ENCODE measurements around the gene TCIRG1. TPM values are rescaled to one million over a fixed set of nuclear protein-coding genes. Genes with fewer than 3 reads are reported as not detected.

Gene TCIRG1
- total RNA-seq, 1 experiment from 2014 or later, result 51.1 TPM

GRCh38 chr11:68067991-68068390, 29.2 kb downstream of the TCIRG1 start:
- H3K27me3 Mint-ChIP-seq (ENCODE audit: low read depth), result no peaks in the 10 kb centered on the region
- H3K9me3 Mint-ChIP-seq, result no peaks in the 10 kb centered on the region
- no peak overlapping the region for H3K27ac Mint-ChIP-seq
- H3K4me1 Mint-ChIP-seq, result no peaks in the 10 kb centered on the region
- ChIA-PET CTCF (no interaction called here), POLR2A (no interaction called here)
- no peak overlapping the region for H3K4me3 Mint-ChIP-seq
- DNase-seq (ENCODE audit: low spot score) (no peak), ATAC-seq (no peak)
- TF ChIP-seq CTCF (IDR thresholded peaks at IDR 0.05) (no peak), ZNF532 (CRISPR knock-in tag; IDR thresholded peaks at IDR 0.05; ENCODE audit: borderline replicate concordance) (no peak), MXD4 (CRISPR knock-in tag; IDR thresholded peaks at IDR 0.05; ENCODE audit: borderline replicate concordance) (no peak), MAX (CRISPR knock-in tag; IDR thresholded peaks at IDR 0.05) (no peak)
- peaks cover 82% of the 10 kb centered on the region for H3K36me3 Mint-ChIP-seq

DNA sequence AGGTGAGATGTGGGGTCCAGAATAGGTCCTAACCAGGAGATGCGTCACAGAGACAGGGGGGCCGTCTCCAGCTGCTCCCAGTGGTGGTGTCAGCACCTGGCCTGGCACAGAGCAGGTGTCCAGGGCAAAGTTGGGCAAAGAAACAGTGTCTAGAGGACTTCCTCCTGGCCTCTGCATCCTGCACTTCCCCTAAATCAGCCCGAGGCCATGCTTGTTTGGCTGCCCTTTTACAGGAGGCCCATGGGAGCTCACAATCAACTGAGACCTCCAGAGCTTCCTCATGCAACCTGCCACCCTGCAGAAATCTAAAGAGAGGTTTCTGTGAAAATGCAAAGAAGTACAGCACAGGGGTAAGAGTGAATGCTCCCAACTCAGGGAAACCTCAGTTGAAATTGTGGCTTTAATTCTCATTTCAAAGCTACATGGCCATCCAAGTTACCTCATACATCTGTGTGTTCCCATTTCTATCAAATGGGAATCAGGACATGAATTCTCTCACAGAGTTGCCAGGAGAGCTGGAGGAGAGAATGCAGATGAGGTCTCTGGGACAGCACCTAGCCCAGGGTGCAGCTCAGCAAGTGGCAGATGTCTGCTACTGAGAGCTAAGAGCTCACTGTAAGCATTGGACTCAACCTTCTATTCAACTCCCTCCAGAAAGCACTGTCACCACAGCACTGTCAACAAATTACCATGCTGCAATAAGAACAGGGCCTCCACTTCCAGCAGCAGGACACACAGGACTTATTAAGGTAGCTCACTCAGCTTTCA, 32.6 kb downstream of the TCIRG1 start:
- Mint-ChIP-seq H3K4me3 (no peak overlapping the region), H3K27me3 (ENCODE audit: low read depth) (no peaks in the 10 kb centered on the region), H3K27ac (no peak overlapping the region), H3K4me1 (no peaks in the 10 kb centered on the region), H3K36me3 (peaks cover 69% of the 10 kb centered on the region), H3K9me3 (no peaks in the 10 kb centered on the region)
- ChIA-PET CTCF (no interaction called here), POLR2A (no interaction called here)
- TF ChIP-seq, protein P1, sequence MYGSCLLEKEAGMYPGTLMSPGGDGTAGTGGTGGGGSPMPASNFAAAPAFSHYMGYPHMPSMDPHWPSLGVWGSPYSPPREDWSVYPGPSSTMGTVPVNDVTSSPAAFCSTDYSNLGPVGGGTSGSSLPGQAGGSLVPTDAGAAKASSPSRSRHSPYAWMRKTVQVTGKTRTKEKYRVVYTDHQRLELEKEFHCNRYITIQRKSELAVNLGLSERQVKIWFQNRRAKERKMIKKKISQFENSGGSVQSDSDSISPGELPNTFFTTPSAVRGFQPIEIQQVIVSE (CRISPR knock-in tag; IDR thresholded peaks at IDR 0.05; ENCODE audit: borderline replicate concordance), result no peak
- no peak for TF ChIP-seq USF2 (CRISPR knock-in tag; IDR thresholded peaks at IDR 0.05)
- TF ChIP-seq SOX15 (CRISPR knock-in tag; IDR thresholded peaks at IDR 0.05), result no peak
- no peak for TF ChIP-seq ZNF219 (CRISPR knock-in tag; IDR thresholded peaks at IDR 0.05; ENCODE audit: borderline replicate concordance)
- ATAC-seq (no peak), DNase-seq (ENCODE audit: low spot score) (no peak)

- POLR2A ChIA-PET, result no interaction called here
- Mint-ChIP-seq H3K4me1 (peaks cover 3% of the 10 kb centered on the region; the same call in 1 of the 2 replicates), H3K9me3 (no peaks in the 10 kb centered on the region), H3K36me3 (peaks cover 45% of the 10 kb centered on the region), H3K4me3 (no peak overlapping the region), H3K27me3 (ENCODE audit: low read depth) (no peaks in the 10 kb centered on the region), H3K27ac (no peak overlapping the region)
- ATAC-seq (no peak), DNase-seq (ENCODE audit: low spot score) (no peak)
- CTCF ChIA-PET, result no interaction called here
- TF ChIP-seq NFYB (CRISPR knock-in tag; conservative IDR thresholded peaks at IDR 0.05; ENCODE audit: low read depth) (no peak), MLX (CRISPR knock-in tag; IDR thresholded peaks at IDR 0.05) (no peak), ZSCAN18 (CRISPR knock-in tag; IDR thresholded peaks at IDR 0.05) (no peak), GTF2I (CRISPR knock-in tag; conservative IDR thresholded peaks at IDR 0.05) (no peak), CREM (CRISPR knock-in tag; IDR thresholded peaks at IDR 0.05) (no peak), SOX15 (CRISPR knock-in tag; IDR thresholded peaks at IDR 0.05) (no peak), ESRRA (CRISPR knock-in tag; IDR thresholded peaks at IDR 0.05; ENCODE audit: borderline replicate concordance) (no peak), JUN (CRISPR knock-in tag; IDR thresholded peaks at IDR 0.05) (no peak), ZNF232 (CRISPR knock-in tag; IDR thresholded peaks at IDR 0.05) (no peak)
- TF ChIP-seq, protein P1 (CRISPR knock-in tag; IDR thresholded peaks at IDR 0.05; ENCODE audit: borderline replicate concordance), result no peak
Observed at GRCh38 chr11:68074584-68075352, 35.9 kb downstream of the TCIRG1 start.

Measured in WTC11 (cell line).